Astrocyte of the hippocampus (primary cell): Measurements from ENCODE around the gene UBE3D.

Experiments used
- DNase-seq: peaks from one replicate; pipeline ENCODE4 v3.0.0; 2011; ENCODE audit warnings: low read depth, low spot score

Gene UBE3D, protein sequence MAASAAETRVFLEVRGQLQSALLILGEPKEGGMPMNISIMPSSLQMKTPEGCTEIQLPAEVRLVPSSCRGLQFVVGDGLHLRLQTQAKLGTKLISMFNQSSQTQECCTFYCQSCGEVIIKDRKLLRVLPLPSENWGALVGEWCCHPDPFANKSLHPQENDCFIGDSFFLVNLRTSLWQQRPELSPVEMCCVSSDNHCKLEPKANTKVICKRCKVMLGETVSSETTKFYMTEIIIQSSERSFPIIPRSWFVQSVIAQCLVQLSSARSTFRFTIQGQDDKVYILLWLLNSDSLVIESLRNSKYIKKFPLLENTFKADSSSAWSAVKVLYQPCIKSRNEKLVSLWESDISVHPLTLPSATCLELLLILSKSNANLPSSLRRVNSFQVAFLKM

DNA sequence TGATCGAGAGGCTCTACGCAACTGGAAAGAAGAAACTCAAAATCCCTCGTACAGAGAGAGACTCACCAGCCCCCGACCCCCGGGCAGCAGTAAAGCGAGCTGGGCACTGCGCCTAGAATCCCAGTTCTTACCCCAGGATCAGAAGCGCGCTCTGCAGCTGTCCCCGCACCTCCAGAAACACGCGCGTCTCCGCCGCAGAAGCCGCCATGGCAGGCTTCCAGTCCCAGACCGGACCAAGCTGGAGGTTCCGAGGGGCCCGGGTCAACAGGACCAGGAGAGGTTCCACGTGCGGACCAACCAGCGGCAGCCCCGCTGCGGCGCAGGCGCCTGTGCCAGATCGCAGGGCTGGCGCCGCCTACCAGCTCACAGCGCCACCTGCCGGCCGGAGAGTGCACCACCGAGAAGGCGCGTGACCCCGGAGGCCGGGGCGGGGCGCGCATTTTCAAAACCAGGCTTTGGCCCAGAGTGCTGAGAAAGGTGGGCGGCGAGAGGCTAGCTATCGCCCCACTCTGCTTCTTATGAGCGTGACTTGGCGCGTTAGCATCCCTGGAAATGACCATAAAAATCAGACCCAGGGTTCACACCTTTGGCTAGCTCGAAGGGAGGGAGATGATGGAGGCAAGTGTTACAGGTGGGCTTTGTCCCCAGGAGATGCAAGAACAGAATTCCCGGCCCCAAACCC is at the start of gene UBE3D:
TSS of gene UBE3D (minus strand) at position 331 of the 682 bp plus-strand sequence. CDS start at position 208, 123 bp downstream.
- peak; percentile 94 for DNase-seq

DNA sequence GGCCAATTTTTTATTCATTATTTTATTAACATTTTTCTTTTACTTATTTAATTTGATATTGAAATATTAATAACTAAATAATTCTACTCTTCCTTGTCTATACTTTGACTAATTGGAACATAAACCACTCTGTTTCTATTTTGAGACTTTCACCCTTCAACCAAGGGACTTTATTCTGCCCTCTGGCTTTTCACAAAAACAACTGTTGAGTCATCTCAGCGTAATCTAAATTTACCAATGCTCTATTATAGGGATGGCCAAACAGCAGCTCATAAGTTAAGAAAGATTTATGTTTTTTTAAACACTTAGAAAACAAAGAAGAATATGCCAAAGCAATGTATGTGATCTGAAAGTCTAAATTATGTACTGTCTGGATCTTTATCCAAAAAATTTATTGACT is 48.5 kb upstream of the UBE3D start:
- DNase-seq: peak; percentile 5

DNA sequence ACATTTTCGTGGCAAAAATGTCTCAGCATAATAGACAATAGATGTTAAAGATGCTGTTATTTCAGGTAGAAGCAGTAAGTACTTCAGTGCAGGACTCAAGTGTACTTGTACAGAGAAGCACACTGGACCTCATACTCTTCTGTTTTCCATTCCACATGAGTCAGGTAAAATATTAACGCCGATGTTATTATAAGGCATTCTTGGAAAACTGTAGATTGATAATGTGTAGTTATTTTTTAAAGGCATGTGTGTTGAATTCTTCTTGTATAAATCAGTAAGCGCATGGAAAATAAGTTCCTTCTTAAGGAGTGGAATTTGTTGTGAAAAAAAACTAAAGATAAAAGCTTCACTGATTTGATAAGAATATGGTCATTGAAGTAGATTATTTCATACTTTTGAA is 47.6 kb upstream of the UBE3D start:
- DNase-seq: peak; percentile 2

DNA sequence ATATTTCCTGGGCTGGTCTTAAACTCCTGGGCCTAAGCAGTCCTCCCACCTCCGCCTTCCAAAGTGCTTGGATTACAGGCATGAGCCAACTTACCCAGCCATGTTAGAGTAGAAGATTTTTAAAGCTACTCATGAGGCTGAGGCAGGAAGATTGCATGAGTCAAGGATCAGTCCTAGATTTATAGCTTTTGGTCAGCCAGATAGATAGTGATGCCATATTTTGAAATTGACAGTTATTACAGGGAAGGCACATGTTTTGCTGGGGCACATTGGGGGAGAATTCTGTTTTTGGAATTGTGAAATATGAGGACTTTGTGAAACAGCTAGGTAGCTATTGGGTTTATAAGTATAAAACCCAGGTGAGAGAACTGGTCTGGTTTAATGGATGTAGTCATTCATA is 42.7 kb upstream of the UBE3D start:
- DNase-seq: no peak

DNA sequence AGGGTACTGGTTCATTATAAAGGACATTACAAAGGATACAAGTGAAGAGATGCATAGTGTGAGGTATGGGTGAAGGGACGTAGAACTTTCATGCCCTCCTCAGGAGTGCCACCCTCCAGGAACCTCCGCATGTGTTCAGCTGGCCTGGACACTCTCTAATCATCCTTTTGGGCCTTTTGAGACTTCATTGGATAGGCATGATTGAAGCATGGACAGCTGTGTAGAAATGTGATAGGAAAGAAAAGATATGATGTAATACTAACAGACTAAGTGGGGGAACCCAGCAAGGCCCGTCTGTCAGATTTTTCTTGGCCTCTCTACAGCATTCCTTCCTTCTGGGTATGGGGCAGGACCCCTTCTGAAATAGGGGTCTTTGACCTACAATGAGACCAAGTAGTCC is 32.9 kb upstream of the UBE3D start:
- no peak for DNase-seq

DNA sequence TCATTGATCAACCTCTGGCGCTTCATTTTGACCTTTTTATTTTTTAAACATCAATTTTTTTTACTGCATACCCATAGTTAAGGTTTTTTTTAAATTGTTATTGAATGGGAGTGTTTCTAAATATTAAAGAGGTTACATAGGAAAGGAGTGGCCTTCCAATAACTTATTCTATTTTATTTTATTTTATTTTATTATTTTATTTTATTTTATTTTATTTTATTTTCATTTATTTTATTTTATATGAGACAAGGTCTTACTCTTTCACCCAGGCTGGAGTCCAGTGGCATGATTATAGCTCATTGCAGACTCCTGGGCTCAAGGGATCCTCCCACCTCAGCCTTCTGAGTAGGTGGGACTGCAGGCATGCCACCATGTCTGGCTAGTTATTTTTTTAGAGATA is 32.0 kb upstream of the UBE3D start:
- no peak for DNase-seq

DNA sequence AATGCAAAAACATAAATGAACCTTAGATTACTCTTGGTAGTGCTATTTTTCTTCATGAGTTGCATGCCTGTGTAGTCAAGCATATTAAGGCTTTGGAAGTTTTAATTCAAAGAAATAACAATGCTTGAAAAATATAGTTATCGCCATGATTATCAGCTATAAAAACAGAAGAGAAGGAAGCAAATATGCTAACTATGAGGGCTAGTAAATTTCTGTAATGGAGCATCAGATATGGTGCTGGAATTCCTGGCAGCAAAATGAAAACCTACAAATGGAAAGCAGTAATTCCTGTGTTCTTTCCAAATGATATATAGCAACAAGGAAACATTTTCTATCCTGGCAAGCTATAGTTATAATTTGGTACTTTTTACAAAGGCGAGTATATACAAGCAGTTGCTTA is 31.6 kb upstream of the UBE3D start:
- peak; percentile 47 for DNase-seq

DNA sequence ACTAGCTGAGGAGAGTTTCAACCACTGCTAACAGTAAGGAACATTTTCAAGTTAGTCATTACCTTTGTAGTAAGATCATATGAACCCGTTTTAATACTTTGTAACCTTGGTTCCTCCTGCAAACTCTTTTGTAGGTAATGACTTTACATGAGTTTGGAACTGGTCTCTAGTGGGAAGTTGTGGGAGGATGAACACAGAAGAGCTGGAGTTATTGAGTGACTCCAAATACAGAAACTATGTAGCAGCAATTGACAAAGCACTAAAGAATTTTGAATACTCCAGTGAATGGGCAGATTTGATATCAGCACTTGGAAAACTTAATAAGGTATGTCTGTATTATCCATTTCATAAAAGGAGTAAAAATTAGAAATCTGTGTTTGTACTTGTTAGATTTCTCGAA is 31.1 kb upstream of the UBE3D start:
- DNase-seq: peak; percentile 32

DNA sequence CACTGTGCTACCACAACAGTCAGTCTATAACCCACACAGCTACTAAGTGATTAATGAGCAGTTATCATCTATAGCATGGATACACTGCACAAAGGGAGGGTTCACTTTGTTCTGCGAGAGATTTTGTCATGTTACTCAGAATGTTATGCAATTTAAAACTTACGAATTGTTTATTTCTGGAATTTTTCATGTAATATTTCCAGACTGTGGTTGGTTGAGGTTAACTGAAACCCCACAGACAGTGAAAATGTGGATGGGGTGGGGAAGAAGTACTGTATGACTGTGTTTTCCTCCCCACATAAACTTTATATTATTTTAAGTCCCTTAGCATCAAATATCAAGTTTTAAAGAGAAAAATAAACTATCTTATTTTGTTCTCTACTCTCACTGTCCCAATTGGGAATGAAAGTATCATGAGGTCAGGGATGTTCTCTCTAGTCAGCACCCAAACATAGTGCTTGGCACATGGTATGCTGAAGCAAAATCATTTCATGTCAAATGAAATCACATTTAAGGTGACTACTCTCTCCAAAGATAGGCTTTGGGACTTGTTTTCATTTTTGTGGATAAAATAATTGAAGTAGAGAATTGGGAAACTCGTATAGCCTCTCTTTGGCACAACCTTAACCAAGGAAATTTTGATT is 27.2 kb upstream of the UBE3D start:
- no peak for DNase-seq

DNA sequence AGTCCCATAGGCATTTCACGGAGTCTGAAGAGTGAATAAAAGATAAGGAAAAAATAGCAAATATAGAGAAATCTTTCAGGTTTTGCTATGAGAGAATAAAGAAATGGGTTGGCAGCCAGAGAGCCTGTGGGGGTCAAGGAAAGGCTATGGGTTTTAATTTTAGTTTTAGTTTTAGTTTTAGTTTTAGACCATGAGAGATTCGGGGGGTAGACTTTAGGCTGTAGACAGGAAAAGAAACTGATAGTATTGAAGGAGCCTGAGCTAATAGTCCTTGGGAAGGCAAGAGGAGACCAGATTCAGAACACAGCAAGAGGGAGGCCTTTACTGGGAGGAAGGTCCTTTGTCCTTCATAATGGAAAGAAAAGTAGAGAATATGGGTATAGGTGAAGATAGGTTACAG is 21.1 kb upstream of the UBE3D start:
- DNase-seq: no peak

DNA sequence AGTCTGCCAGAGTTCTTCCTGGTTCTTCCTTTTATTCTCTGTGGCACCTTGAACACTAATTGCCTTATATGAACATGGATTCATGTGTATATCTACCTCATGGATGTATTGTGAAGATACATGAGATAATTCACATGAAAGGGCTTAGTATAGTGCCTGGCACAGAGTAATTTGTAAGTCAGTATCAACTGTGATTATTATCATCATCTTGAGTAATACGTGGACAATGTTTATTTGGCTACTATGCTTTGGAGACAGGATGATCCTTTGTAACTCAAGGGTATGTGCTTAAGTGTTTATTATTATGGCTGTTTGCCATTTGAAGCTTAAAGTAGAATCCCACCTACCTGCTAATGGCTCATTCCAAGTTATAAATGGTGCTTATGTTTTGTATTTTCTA is 17.8 kb upstream of the UBE3D start:
- DNase-seq: no peak

DNA sequence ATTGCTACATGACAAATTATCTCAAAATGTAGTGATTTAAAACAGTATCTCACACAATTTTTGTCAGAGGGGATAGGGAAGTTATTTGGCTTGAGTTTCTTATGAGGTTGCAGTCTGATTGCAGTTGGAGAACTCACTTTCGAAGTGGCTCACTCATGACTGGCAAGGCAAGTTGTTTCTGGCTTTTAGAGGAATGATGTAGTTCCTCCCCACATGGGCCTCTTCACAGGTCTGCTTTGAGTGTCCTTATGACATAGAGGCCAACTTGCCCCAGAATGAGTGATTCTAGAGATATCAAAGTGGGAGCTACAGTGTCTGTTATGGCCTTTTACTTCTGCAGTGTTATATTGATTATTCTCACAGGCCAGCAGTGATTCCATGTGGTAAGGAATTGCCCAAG is 8.0 kb upstream of the UBE3D start:
- no peak for DNase-seq

DNA sequence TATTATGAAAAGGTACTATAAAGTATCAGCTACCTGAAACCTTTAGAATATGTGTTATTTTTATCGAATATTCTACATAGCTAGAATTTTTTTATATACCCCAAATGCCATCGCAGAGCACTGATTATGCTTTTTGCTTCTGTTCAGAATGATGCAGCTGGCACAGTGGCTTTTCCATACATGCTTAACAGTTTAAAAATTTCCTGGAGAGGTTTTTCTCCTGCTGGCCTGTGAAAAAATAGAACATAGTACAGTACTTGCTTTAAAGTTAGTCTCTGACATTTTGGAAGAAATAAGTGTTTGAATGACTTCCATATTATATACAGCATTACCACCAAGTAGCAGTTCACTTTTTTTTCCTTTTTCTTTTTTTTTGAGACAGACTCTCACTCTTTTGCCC is 7.1 kb upstream of the UBE3D start:
- DNase-seq: no peak

DNA sequence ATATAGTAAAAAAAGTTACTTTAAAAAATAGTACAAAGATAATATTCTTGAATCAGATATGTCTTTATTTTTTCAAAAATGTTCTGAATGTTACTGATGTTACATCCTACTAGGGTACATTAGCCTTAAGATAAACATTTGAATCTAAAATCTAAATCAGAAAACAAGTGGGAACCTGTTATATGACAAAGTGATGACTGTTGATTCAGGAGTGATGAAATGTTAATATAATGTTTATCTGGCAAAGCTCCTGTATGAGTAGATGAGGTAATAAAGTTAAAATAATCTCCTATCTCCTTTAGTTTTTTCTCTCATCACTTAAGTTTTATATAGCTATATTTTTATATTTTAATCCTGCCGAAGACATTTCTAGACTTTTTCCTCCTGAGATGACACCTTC is 6.1 kb upstream of the UBE3D start:
- no peak for DNase-seq

DNA sequence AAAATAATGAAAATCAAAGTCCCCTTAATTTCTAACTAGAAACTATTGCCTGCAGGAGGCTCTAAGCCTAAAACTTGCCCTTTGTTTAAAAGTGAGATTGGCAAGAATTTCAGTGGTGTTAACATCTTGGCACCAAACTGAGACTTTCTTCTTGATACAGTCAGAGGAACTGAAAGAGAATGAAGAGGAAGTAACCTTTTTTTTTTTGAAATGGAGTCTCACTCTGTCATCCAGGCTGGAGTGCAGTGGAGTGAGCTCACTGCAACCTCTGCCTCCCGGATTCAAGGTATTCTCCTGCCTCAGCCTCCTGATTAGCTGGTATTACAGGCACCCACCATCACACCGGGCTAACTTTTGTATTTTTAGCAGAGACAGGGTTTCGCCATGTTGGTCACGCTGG is 5.4 kb upstream of the UBE3D start:
- DNase-seq: peak; percentile 17

DNA sequence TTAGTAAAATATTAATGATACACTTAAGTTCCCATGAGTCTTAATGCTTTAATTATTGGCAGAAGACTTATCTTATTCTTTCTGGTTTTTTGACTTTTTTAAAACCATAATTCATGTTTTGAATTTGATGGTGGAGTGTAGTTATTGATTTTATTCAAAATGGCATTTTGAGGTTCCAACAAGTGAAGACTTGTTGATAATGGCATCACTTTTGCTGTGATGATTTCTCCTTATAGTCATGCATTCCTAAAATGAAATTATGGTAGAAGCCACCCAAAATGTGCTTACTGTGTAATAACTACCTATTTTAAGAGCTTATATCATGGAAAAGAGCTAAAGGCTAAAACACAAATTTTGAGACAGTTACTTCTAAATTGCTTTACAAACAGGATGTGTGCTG is 4.0 kb upstream of the UBE3D start:
- DNase-seq: no peak

DNA sequence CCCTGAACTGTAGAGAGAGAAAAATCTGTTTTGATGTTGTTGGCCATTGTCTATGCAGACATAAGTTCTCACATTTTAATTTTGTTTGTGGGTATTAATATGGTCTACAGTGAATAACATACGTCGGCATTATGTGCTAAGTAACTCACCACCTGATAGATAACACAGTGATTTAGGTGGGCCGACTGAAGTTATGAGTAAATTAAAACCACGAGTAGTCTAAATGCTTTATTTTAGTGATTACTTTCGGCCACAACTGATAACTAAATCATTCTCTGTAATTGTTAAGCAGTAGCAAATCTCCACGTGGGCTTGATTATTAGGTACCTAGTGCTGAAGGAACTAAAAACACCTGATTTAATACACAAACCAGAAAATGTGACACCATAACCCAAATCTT is 3.0 kb upstream of the UBE3D start:
- no peak for DNase-seq

DNA sequence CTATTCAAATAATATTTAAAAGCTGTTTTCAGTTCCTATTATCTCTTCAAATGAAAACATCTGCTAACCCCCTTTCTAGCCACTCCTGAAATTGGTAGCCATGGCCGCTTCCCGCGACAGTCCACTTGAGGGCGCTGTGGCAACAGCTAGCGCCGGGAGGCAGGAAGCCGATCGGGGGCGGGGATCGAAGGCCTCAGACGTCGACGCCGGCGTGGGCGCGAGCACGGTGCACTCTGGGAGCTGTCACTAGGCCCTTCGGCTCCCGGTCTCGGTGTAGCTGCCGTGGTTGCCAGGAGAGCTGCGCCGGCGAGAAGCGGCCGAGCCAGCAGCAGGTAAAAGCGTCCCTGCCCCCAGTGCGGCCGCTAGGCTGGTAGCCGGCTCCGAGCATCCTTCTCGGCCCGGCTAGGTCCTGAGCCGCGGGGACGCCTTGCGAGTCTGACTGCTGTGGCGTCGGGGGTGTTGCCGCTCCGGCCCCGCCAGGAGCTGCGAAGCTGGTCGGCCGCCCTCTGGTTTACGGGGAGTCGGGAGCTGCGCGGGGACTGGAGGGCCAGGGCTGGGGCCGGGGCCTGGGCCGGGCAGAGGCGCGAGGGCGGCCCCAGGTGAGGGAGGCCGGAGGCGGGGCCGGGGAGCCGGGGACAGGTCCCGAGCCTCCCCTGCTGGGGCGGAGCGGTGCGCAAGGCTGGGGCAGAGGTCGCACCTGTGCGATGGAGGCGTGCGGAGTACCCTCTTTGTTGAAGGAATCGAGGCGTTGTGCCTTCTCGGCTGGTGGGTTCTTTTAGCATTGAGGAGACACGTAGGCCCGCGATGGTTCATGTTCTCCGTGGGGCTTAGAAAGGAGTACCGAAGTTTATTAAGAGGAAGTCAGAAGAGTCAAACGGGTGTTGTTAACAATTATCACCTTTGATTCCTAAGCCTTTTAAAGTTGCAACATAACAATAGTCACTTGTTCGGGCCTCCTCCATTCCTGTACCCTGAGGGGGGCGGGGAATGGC is 2.1 kb upstream of the UBE3D start, which contains the start of gene DOP1A:
TSS of gene DOP1A (plus strand) at position 224 of the 992 bp plus-strand sequence. CDS start 29,307 bp downstream, outside the sequence.
- peak; percentile 98 for DNase-seq

DNA sequence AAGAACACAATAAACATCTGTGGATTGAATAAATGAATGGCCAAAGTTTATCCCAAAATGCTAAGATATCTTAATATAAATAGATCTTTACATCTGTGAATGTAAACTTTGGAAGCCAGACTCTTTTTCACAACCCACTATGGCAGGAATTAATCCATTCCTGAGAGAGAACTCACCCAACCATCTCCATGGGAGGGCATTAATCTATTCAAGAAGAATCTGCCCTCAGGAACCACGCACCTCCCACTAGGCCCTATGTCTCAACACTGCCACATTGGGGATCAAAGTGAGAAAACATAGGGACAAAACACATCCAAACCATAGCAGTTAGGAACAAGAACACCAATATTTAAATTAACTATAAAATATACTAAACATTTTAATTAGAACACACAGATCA is 3.4 kb downstream of the UBE3D start:
- peak; percentile 50 for DNase-seq

DNA sequence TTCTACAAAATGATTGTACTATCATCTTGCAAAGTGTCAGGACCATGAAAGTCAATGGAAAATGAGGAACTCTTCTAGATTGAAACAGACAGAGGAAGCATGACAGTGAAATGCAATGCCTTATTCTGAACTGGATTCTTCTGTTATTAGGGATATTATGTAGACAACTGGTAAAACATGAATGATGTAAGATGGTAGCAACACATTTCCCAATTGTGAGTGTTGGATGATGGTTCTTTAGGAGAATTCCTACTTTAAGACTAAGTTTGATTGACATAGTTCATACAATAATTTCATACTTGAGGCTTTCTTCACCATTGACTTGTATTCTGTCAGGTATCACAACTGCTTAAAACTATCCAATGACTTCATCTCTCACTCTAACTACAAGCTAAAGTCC is 4.5 kb downstream of the UBE3D start:
- DNase-seq: no peak

DNA sequence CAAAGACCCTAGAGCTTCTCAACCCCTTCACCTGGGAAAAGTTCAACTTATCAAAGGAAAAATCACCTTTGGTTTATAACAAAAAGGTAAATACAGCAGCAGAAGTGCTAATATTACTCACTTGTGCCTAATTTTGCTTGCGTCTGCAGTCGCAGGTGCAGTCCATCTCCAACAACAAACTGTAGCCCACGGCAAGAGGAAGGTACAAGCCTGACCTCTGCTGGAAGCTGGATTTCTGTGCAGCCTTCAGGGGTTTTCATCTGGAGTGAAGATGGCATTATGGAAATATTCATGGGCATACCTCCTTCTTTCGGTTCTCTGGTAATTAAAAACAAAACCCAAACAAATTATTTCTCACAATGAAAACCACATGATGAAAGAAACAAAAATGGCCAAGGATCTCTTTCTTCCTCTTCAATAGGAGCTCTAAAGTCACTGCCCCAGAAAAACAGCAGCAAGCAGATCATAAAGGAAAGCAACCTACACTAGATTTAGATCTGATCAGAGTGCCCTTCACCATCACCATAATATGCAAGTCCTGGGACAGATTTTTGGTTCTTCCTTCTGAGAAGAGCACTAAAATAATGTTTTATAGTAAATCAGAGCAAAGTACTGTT is 7.8 kb downstream of the UBE3D start:
- peak; percentile 76 for DNase-seq
